Measurements from ENCODE around the gene ZNF618.

ZNF618 gene

DNA sequence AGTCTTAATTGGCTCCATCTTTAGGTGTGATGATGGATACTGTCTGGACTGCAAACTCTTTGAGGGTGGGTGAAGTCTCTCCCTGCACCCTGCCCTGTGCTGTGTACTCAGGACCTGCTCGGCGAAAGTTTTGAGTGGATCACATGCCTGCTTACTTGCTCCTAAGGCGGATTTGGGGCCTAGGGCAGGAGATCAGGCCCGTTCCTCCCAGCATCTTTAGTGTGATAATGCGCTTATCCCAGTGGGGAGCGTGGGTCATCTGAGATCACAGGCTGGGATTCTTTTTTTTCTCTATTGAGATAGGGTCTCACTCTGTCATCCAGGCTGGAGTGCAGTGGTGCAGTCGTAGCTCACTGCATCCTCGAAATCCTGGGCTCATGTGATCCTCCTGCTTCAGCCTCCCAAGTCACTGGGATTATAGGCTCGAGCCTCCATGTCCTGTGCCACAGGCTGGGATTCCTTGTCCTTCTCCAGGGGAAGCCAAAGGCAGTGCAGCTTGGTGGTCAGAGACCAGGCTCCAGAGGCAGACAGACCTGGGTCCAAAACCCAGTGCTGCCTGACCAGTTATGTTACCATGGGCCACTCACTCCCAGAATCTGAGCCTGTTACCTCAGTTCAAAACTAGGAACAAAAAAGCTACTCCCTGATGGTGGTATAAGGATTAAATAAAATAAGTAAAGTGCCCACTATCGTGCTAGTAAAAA is 59.7 kb downstream of the ZNF618 start:
- no peak for DNase-seq

- DNase-seq: no peak
Measured at GRCh38 chr9:113940077-113940476, 64.0 kb downstream of the ZNF618 start.

- no peak for DNase-seq
Measured at GRCh38 chr9:113941056-113941455, 64.9 kb downstream of the ZNF618 start.

- DNase-seq: no peak
Measured at GRCh38 chr9:113941526-113941925, 65.4 kb downstream of the ZNF618 start.

GRCh38 chr9:113943112-113944009 is 67.3 kb downstream of the ZNF618 start:
- DNase-seq: no peak

DNA sequence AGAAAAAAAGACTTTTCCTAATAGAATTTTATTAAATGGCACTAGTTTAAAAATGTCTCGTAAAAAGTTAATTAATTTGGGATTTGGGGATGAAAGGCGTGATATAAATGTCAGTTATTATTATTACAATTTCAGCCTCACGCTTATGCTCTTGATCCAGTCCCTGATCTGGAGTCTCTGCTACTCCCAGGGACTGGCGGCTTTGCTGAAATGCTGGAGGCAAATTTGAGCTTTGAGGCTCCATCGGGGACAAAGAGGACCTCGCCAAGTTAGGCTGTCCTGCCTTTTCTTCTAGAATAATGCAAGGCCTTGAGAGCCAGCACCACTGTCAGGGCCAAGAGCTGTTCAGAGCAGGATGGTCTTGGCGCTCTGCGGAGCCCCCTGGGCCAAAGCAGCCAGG is 69.7 kb downstream of the ZNF618 start:
- DNase-seq: no peak

GRCh38 chr9:113946496-113947115 is 70.5 kb downstream of the ZNF618 start:
- no peak for DNase-seq

DNA sequence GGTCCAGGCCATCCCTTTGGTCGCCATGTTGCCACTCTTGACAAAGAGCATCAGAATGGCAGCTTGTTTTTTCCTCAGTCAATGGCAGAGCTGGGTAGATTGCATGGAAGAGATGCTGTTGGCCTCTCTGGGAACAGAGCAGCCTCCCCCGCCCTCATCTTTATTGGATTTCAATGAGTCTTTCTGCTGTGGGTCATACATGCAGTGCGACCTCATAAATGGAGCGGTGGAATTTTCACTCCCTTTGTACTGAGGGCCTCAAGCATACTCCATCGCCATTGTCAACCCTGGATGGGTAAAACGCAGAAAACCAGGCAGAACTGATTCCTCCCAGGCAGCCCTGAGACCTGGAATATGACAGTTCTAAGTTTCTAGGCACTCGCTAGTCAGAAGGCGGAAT is 71.8 kb downstream of the ZNF618 start:
- no peak for DNase-seq

GRCh38 chr9:113948891-113949570 is 72.9 kb downstream of the ZNF618 start:
- DNase-seq: no peak

GRCh38 chr9:113949571-113950078 is 73.5 kb downstream of the ZNF618 start:
- DNase-seq: no peak

DNA sequence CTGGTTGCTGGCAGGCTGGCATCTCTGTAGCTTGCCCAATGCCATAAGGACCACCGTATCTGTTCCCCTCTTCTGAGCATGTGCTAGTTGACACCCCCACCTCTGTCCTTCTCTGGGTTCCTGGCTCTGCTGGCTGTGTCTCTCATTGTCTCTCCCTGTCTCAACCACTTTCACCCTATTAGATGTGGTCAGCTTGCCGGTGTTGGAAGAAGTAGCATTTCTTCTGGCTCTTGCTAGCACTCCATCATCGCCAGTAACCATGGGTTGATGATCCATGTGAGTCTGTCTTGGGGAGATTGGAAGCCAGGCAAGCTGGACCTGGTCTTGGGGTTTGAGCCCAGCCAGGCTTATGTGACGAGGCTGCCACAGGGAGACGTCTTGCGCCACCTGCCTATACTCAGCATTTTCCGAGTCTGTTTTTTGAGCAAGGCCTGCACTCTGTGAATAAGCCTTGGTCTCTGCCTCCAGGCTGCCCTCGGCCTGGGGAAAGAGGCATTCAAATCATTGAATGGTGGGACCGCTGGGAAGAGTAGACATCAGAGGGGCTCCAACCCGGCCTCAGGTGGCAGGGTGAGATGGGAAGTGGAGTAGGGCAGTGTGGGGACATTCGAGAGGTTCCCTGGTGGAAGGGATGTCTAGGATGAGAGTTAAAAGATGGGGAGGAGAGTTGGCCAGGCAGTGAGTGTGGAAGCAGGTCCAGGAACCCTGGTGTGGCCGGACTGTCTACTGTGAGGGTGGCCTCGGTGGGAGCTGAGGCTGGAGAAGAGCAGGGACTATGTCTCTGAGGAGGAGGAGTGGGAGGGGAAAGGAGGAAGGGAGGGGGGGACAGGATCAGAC is 74.3 kb downstream of the ZNF618 start:
- no peak for DNase-seq

- no peak for DNase-seq
Measured at GRCh38 chr9:113951032-113951372, 74.9 kb downstream of the ZNF618 start.

- DNase-seq: peak; percentile 9
Measured at GRCh38 chr9:113952676-113953075, 76.6 kb downstream of the ZNF618 start.

DNA sequence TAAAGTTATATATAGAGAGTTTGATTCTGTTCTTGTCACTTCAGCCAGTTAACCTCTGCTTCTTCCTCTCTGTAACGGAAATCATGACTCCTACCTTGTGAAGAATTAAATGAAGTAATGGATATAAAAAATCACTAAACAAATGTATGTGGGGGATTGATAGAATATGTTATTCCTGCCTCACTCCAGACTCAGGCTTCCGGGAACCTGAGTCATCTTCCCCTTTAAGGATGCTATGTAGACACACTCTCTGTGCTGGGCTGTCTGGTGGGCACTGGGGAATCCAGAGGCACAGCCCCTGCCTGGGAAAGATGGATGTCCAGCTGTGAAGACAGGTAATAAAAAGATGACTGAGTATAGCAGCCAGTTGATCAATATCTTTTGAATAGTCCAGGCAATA is 77.4 kb downstream of the ZNF618 start:
- no peak for DNase-seq

DNA sequence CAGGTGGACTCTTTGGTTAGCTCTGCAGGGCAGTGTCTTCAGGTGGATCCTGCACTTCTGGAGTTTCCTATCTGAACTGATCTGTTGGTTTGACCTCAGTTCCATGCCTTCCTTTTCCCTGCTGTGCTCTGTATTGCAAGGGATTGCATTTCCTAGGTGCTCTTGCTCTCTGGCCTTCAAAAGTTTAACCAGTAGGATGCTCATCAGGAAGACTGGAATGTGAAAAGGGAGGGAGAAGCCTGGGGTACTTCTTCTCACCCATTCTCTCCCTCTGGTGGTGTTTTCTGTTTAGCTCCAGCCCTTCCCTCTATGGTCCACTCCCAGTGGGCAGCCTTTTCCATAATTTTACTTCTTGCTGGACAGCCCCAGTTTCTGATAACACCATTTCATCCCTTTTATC is 78.5 kb downstream of the ZNF618 start:
- no peak for DNase-seq

GRCh38 chr9:113955076-113955752 is 79.1 kb downstream of the ZNF618 start:
- peak; percentile 63 for DNase-seq

DNA sequence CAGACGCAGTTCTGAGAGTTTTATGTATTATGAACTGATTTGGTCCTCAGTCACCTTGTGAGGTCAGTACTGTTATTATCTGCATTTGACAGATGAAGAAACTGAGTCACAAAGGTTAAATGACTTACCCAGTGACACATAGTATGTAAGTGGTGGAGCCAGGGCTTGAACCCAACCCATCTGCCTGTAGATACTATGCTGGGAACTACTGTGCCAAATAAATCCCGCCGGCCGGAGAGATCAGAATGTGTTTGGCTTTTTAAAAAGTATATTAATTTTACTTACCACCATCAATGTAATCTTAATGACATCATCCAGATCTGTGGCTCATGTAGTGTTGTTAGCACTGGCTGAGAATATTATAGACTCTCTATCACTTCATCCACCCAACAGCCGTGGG is 80.8 kb downstream of the ZNF618 start:
- no peak for DNase-seq

DNA sequence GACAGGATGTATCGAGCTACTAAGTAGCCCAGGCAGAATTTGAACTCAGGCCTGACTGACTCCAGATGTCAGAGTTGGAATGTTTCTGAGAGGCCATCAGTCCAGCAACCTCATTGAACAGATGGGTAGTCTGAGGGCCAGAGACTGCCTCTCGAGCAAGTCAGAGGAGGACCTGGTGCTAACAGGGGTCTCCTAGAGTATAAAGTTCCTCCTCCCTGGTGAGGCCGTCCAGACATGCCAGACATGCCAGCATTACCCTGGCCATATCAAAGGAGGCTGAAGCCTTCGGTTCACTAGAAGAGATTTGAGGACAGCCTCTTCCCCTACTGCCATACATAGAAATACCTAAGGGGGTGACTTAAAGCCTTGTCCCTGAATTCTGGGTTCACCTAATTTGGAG is 81.2 kb downstream of the ZNF618 start:
- DNase-seq: no peak

GRCh38 chr9:113957821-113958341 is 81.8 kb downstream of the ZNF618 start:
- peak; percentile 91 for DNase-seq

DNA sequence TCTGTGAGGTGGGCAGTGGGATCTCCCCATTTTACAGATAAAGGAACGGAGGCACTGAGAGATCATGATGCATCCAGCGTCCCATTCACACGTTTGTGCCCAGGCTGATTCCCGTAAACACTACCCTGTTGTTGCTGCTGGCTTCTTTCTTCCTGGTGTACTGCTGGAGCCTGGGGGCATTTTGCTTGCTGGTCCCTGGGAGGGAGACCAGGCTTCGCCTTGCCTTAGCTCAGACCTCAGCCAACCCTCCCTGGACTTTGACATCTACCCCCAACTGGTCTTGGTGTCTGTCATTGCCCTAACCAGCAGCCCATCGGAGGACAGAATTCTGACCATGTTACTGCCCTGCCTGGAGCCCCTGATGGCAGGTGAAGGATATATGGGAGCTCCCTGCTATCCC is 82.4 kb downstream of the ZNF618 start:
- DNase-seq: no peak

DNA sequence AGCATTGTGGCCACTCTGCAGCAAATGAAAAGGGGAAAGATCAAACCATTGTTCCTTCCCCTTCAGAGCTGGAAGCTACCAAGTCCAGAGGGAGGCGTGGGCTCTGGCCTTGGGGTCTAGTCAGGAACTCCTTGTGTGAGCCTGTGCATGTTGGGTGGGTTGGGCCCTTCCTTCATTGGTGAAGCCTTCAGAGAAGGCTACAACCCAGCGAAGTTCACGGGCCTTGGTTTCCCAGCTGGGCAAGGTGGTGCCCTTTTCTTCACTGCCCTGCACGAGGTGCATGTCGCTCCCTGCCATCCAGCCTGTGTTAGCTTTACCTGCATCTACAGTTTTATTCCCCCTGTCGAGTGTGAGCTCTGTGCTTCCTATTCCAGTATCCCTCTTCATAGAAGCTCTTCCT is 84.7 kb downstream of the ZNF618 start:
- DNase-seq: no peak
